LNCAP (cell line): Measurements from ENCODE around the gene SNAPC5.

Source experiments
- CTCF ChIP-seq: fragments of 450-650 bp; IDR thresholded peaks from 2 replicates; pipeline ENCODE4 v1.5.1; 2017; ENCODE audit warnings: mild to moderate bottlenecking

SNAPC5 gene

GRCh38 chr15:66474963-66475362 is 22.6 kb downstream of the SNAPC5 start:
- TF ChIP-seq CTCF: no peak

GRCh38 chr15:66474135-66474534 is 23.4 kb downstream of the SNAPC5 start:
- TF ChIP-seq CTCF: no peak

GRCh38 chr15:66472176-66472999 is 25.2 kb downstream of the SNAPC5 start:
- TF ChIP-seq CTCF: no peak

GRCh38 chr15:66462627-66463026 is 34.9 kb downstream of the SNAPC5 start:
- TF ChIP-seq CTCF: no peak

GRCh38 chr15:66461917-66462316 is 35.6 kb downstream of the SNAPC5 start:
- no peak for TF ChIP-seq CTCF

GRCh38 chr15:66459818-66460615 is 37.5 kb downstream of the SNAPC5 start:
- TF ChIP-seq CTCF: no peak

- TF ChIP-seq CTCF: no peak
These were observed 41.4 kb downstream of the SNAPC5 start for GRCh38 chr15:66456211-66456610.
